Activated CD4-positive, alpha-beta memory T cell treated with anti-CD3 and anti-CD28 coated beads, Interleukin-2, amount 10 ng/mL, durations not matched to agents 7 days and 5 days (primary cell): ENCODE results near the gene KPNB1. TPM values are rescaled to one million over a fixed set of nuclear protein-coding genes. Genes with fewer than 3 reads are reported as not detected.

Source experiments
- CTCF ChIA-PET: fragments of 350-600 bp; sonication (Branson Sonifier 250); formaldehyde crosslinking; loops from one replicate; lab custom pipeline; 2021; ENCODE audit warnings: antibody characterized with exemption, inconsistent platforms; lab: Charles Lee
- POLR2A ChIA-PET: fragments of 350-600 bp; sonication (Branson Sonifier 250); formaldehyde crosslinking; loops from one replicate; lab custom pipeline; 2021; ENCODE audit warnings: antibody characterized with exemption; lab: Charles Lee
- DNase-seq: peaks from one replicate; pipeline ENCODE4 v3.0.0-alpha.2; 2020
- H3K27ac Mint-ChIP-seq: one replicate; pipeline ENCODE4 v1.8.0; 2021; ENCODE audit warnings: mild to moderate bottlenecking, mixed read lengths
- H3K27me3 Mint-ChIP-seq: one replicate; pipeline ENCODE4 v1.8.0; 2021; ENCODE audit warnings: mixed read lengths
- H3K36me3 Mint-ChIP-seq: one replicate; pipeline ENCODE4 v1.8.0; 2021; ENCODE audit warnings: low read depth, mixed read lengths
- H3K4me1 Mint-ChIP-seq: one replicate; pipeline ENCODE4 v1.8.0; 2021; ENCODE audit warnings: mixed read lengths
- H3K4me3 Mint-ChIP-seq: one replicate; pipeline ENCODE4 v1.8.0; 2021; ENCODE audit warnings: mild to moderate bottlenecking, mixed read lengths
- H3K9me3 Mint-ChIP-seq: one replicate; pipeline ENCODE4 v1.8.0; 2021; ENCODE audit warnings: mixed read lengths
- total RNA-seq, 2 experiments: library from RNA; stranded (reverse); gene quantifications; one replicate each; pipeline ENCODE4 v1.2.3, GENCODE V29; 2021

Gene KPNB1
- total RNA-seq, 2 experiments from 2014 or later: 329 to 334 TPM

- H3K4me1 Mint-ChIP-seq: peaks cover 52% of the 10 kb centered on the region
These were observed 45.1 kb downstream of the KPNB1 start for GRCh38 chr17:47694581-47695428.

GRCh38 chr17:47695429-47696376 is 46.0 kb downstream of the KPNB1 start:
- Mint-ChIP-seq H3K27ac (peak overlapping the region; percentile 3), H3K4me1 (peaks cover 51% of the 10 kb centered on the region), H3K4me3 (peak overlapping the region; percentile 68), H3K36me3 (no peaks in the 10 kb centered on the region), H3K27me3 (peaks cover 9% of the 10 kb centered on the region), H3K9me3 (no peaks in the 10 kb centered on the region)
- CTCF ChIA-PET: interaction anchor here (1.7 to 7.6 kb wide), 3 partner anchors 22 to 94 kb away, joined by 7 to 135 read pairs (median 26); partner anchors contain the start of gene TBX21
- no peak for DNase-seq
- POLR2A ChIA-PET: interaction anchor here (0.6 to 22.2 kb wide), 6 partner anchors 8 to 45 kb away, joined by 3 to 463 read pairs (median 8); partner anchors contain the start of genes KPNB1 and TBX21

More at GRCh38 chr17:47694581-47695428, 45.1 kb downstream of the KPNB1 start:
- Mint-ChIP-seq H3K4me3 (peak overlapping the region; percentile 68), H3K27ac (peak overlapping the region; percentile 3), H3K9me3 (no peaks in the 10 kb centered on the region), H3K36me3 (no peaks in the 10 kb centered on the region), H3K27me3 (peaks cover 9% of the 10 kb centered on the region)
- DNase-seq: no peak
- POLR2A ChIA-PET: interaction anchor here (0.6 to 22.2 kb wide), 8 partner anchors 9 to 136 kb away, joined by 3 to 463 read pairs (median 5); partner anchors contain the start of genes KPNB1, LRRC46, MRPL10 and TBX21
- CTCF ChIA-PET: interaction anchor here (1.4 to 7.6 kb wide), 4 partner anchors 24 to 95 kb away, joined by 4 to 135 read pairs (median 7); partner anchors contain the start of gene TBX21

- Mint-ChIP-seq H3K9me3 (no peaks in the 10 kb centered on the region), H3K36me3 (no peaks in the 10 kb centered on the region), H3K27me3 (peaks cover 9% of the 10 kb centered on the region), H3K4me3 (no peak overlapping the region), H3K27ac (no peak overlapping the region), H3K4me1 (peaks cover 60% of the 10 kb centered on the region)
- ChIA-PET POLR2A (interaction anchor here (1.0 to 22.2 kb wide), 4 partner anchors 10 to 36 kb away, joined by 3 to 463 read pairs (median 20); partner anchors contain the start of gene TBX21), CTCF (interaction anchor here (0.7 to 7.6 kb wide), 14 partner anchors 10 to 105 kb away, joined by 3 to 135 read pairs (median 7); partner anchors contain the start of genes KPNB1 and TBX21)
- DNase-seq: no peak
These were observed 47.3 kb downstream of the KPNB1 start for GRCh38 chr17:47696717-47697642.

- Mint-ChIP-seq H3K27me3 (peaks cover 4% of the 10 kb centered on the region), H3K4me1 (peaks cover 59% of the 10 kb centered on the region), H3K4me3 (no peak overlapping the region), H3K27ac (no peak overlapping the region), H3K36me3 (no peaks in the 10 kb centered on the region), H3K9me3 (no peaks in the 10 kb centered on the region)
- POLR2A ChIA-PET: interaction anchor here (1.0 to 22.2 kb wide), 6 partner anchors 10 to 35 kb away, joined by 3 to 463 read pairs (median 7); partner anchors contain the start of gene TBX21
- CTCF ChIA-PET: interaction anchor here (0.5 to 7.6 kb wide), 19 partner anchors 9 to 193 kb away, joined by 3 to 135 read pairs (median 6); partner anchors contain the start of genes KPNB1 and TBX21
- no peak for DNase-seq
These were observed 48.4 kb downstream of the KPNB1 start for GRCh38 chr17:47697906-47698711.

- H3K4me3 Mint-ChIP-seq: no peak overlapping the region
- peaks cover 63% of the 10 kb centered on the region for H3K4me1 Mint-ChIP-seq
- CTCF ChIA-PET: interaction anchor here (0.5 to 7.6 kb wide), 25 partner anchors 8 to 192 kb away, joined by 3 to 135 read pairs (median 5); partner anchors contain the start of genes KPNB1, OSBPL7 and TBX21
These were observed 49.2 kb downstream of the KPNB1 start for GRCh38 chr17:47698749-47699535.

GRCh38 chr17:47699536-47699840 is 49.8 kb downstream of the KPNB1 start:
- Mint-ChIP-seq H3K36me3 (no peaks in the 10 kb centered on the region), H3K4me3 (peak overlapping the region; percentile 15), H3K4me1 (peaks cover 68% of the 10 kb centered on the region), H3K9me3 (no peaks in the 10 kb centered on the region), H3K27me3 (peaks cover 3% of the 10 kb centered on the region), H3K27ac (peak overlapping the region; percentile 86)
- ChIA-PET CTCF (interaction anchor here (0.7 to 7.6 kb wide), 22 partner anchors 8 to 122 kb away, joined by 3 to 135 read pairs (median 5); partner anchors contain the start of genes KPNB1, OSBPL7 and TBX21), POLR2A (interaction anchor here (0.6 to 22.2 kb wide), 11 partner anchors 8 to 132 kb away, joined by 3 to 463 read pairs (median 8); partner anchors contain the start of genes LRRC46, MRPL10 and TBX21)
- DNase-seq: no peak

More at GRCh38 chr17:47698749-47699535, 49.2 kb downstream of the KPNB1 start:
- H3K9me3 Mint-ChIP-seq: no peaks in the 10 kb centered on the region
- DNase-seq: peak; percentile 87
- H3K27ac Mint-ChIP-seq: peak overlapping the region; percentile 86
- POLR2A ChIA-PET: interaction anchor here (0.6 to 22.2 kb wide), 12 partner anchors 9 to 132 kb away, joined by 3 to 463 read pairs (median 7); partner anchors contain the start of genes LRRC46, MRPL10 and TBX21
- H3K36me3 Mint-ChIP-seq: no peaks in the 10 kb centered on the region
- peaks cover 3% of the 10 kb centered on the region for H3K27me3 Mint-ChIP-seq

GRCh38 chr17:47700471-47701449 is 51.0 kb downstream of the KPNB1 start:
- Mint-ChIP-seq H3K9me3 (no peaks in the 10 kb centered on the region), H3K36me3 (no peaks in the 10 kb centered on the region), H3K27ac (peak overlapping the region; percentile 95), H3K4me3 (peak overlapping the region; percentile 68), H3K27me3 (no peaks in the 10 kb centered on the region), H3K4me1 (peaks cover 71% of the 10 kb centered on the region)
- POLR2A ChIA-PET: interaction anchor here (0.7 to 22.2 kb wide), 14 partner anchors 10 to 135 kb away, joined by 3 to 463 read pairs (median 8); partner anchors contain the start of genes KPNB1, LRRC46, MRPL10 and OSBPL7
- CTCF ChIA-PET: interaction anchor here (0.7 to 7.6 kb wide), 14 partner anchors 9 to 130 kb away, joined by 3 to 135 read pairs (median 6); partner anchors contain the start of genes LRRC46, MRPL10 and TBX21
- peak; percentile 73 for DNase-seq

- peak overlapping the region; percentile 68 for H3K4me3 Mint-ChIP-seq
- DNase-seq: no peak
- peaks cover 79% of the 10 kb centered on the region for H3K4me1 Mint-ChIP-seq
- peak overlapping the region; percentile 95 for H3K27ac Mint-ChIP-seq
- H3K9me3 Mint-ChIP-seq: no peaks in the 10 kb centered on the region
- H3K36me3 Mint-ChIP-seq: no peaks in the 10 kb centered on the region
- H3K27me3 Mint-ChIP-seq: no peaks in the 10 kb centered on the region
- ChIA-PET CTCF (interaction anchor here (0.8 to 7.6 kb wide), 6 partner anchors 9 to 88 kb away, joined by 3 to 135 read pairs (median 53); partner anchors contain the start of gene TBX21), POLR2A (interaction anchor here (0.8 to 22.2 kb wide), 8 partner anchors 9 to 130 kb away, joined by 3 to 463 read pairs (median 16); partner anchors contain the start of genes KPNB1, LRRC46, MRPL10 and TBX21)
These were observed 51.9 kb downstream of the KPNB1 start for GRCh38 chr17:47701608-47702007.
